HG03442 (cell line): ENCODE results near the gene FNDC3B.

ENCODE experiments used
- ATAC-seq: cut with Tn5 transposase; IDR thresholded peaks from one replicate; pipeline ENCODE4 v1.9.1; 2021; ENCODE audit warnings: mild to moderate bottlenecking, moderate library complexity; ENCODE audit not compliant: unreplicated experiment

The FNDC3B gene

DNA sequence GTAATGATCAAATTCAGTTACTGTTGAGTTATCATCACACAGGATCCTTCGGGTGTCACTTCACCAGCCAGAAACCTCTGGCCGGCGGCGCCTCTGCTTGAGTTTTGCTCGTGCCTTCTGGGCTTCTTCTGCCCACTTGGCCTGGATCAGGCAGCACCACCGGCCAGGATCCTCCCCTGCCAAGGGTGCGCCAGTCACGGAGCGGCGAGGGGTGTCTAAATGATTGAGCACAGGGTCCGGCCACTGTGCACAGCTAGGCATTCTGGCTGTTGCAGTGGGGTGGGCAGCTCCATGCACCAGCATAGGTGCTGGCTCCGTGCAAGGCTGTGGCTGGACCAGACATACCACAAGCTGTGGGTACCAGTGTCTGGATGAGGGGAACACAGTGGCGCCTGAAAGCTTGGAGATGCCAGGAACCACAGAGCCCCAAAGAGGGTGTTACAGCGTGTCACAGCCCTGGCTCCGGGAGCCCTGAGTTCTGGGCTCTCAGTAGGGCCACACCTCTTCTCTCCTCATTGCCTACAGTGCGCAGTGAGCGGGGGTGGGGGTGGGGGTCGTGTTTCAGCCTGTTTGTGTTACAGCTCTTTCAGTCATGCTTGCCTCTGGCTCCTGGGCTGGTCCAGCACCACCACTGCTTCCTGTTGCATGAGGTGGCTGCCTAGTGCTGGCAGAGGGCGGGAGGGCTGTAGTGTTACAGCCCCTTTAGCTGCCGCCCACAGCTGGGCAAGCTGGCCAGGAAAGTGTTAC is 169.4 kb downstream of the FNDC3B start:
- no peak for ATAC-seq

GRCh38 chr3:172209333-172210321 is 170.2 kb downstream of the FNDC3B start:
- no peak for ATAC-seq

DNA sequence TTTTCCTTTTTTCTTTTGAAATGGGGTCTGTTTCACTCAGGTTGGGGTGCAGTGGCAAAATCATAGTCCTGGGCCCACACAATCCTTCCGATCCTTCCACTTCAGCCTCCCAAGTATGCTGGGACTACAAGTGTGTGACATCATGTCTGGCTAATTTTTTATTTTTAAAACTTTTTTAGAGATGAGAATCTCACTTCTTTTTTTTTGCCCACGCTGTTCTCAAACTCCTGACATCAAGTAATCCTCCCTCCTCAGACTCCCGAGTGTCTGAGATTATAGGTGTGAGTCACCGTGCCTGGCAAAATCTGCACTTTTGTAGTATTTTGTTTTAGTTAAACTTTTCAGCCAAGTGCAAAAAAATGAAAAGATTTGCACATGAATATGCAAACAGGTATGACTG is 171.0 kb downstream of the FNDC3B start:
- ATAC-seq: no peak

DNA sequence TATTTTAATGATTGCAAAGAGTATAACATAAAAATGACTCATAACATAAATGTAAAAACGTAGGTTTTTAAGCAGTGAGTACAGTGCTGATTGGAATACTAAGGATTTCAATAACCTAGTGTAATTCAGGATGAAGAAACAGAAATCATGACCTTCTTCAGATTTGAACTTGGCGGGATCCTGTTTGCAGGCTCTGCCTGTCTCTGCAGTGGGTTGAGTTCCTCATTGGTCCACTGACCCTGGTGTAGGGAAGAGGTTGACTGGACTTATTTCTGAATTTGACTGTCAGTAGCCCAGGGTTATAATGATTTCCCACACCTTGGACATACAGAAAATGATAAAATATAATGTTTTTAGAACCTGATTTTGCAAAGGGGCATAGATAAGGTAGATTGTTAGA is 171.7 kb downstream of the FNDC3B start:
- ATAC-seq: no peak

- peak; percentile 63 for ATAC-seq
Measured at GRCh38 chr3:172213200-172213599, 173.8 kb downstream of the FNDC3B start.

DNA sequence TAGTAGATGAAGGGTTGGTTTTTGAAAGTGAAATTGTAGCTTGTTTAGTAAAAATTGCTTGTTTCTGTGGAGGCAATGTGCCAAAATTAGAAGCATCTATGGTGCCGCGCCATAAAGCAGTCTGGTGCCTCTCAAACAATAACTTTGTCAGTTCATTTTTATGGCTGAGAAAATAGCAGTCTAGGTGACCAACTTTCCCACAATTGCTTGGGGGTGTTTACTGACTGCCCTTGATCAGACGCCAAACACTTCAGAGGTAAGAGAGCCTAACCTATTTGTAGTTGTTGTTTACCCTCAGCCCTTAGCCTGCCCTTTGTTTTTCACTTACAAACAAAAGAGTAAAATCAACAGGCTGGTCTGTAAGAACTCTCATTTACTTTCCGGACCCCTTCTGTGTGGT is 174.5 kb downstream of the FNDC3B start:
- no peak for ATAC-seq

DNA sequence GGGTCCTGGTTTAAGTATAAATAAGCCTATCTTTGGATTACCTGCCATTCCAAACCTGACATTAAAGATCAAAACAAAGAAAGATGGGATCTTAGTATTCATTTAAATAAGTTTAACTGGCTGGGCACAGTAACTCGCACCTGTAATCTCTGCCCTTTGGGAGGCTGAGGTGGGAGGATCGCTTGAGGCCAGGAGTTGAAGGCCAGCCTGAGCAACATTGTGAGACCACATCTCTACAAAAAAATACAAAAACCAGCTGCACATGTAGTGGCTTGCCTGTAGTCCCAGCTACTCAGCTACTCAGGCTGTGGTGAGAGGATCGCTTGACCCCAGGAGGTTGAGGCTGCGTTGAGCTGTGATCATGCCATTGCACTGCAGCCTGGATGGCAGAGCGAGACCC is 176.9 kb downstream of the FNDC3B start:
- ATAC-seq: no peak

DNA sequence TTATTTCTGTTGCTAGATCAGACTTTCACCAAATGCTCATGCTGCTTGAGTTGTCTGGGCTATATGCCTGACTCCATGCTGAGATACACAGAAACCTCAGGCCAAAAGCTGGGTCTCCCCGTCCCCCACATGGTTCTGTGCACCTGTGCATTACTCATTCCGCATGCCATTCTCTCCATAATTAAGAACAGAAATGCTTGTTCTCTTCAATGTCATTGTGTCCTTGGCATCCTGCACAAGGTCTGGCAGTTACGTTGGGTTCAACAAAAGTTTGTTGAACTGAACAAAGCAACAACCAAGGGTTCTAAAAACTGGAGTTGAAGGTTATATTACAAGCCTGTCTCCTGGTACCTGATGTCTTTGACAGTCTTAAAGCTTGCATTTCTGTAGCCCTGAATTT is 177.5 kb downstream of the FNDC3B start:
- no peak for ATAC-seq

GRCh38 chr3:172217877-172218276 is 178.5 kb downstream of the FNDC3B start:
- ATAC-seq: no peak

- ATAC-seq: no peak
Measured at GRCh38 chr3:172218350-172219323, 179.3 kb downstream of the FNDC3B start.

- no peak for ATAC-seq
Measured at GRCh38 chr3:172219750-172220149, 180.4 kb downstream of the FNDC3B start.

GRCh38 chr3:172221547-172221946 is 182.2 kb downstream of the FNDC3B start:
- no peak for ATAC-seq

- no peak for ATAC-seq
Measured at GRCh38 chr3:172222478-172223071, 183.2 kb downstream of the FNDC3B start.

GRCh38 chr3:172223870-172224269 is 184.5 kb downstream of the FNDC3B start:
- no peak for ATAC-seq

DNA sequence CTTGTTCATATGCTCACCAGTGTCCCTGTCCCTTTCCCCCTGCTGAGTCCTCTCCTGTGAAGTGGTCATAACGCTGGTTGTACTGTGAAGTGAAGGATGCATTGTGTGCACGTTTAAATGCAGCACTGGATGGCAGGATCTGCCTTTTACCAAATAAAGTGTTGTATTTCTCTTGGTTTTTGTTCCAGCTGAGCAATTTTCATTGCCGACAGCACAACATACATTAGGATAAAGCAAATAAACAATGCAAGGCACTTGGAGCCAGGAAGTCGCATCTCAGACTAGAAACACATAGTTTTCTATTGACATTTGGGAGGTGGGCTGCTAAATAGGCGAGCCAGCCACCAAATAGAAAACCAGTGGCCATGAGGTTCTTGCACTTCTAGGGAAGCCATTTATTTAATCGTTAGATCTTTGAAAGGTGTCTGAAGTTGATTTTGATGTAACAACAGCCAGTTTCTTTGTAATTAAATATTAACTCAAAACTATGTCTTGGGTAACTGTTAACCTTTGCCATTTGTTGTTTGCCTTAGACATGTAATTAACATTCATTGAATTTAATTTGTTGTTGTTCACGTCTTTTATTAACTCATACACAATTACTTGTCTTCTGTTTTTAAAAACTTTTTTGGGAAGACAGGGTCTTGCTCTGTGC is 185.3 kb downstream of the FNDC3B start:
- ATAC-seq: no peak

DNA sequence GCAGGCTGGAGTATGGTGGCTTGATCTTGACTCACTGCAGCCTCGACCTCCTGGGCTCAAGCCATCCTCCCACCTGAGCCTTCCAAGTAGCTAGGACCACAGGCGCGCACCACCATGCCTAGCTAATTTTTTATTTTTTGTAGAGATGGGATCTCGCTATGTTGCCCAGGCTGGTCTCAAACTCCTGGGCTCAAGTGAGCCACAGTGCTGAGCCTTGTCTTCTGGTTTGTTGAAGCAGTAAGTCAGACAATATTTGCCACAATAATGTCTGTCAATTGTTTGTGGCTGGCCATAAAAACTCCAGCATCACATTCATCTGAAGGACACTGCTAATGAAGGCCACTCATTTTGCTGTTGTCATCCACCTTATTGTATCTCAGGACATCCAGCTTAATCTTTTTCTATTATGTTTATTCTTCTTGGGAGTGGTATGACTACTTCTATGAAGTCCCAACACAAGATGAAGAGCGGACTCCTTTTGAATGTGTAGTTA is 185.9 kb downstream of the FNDC3B start:
- no peak for ATAC-seq

DNA sequence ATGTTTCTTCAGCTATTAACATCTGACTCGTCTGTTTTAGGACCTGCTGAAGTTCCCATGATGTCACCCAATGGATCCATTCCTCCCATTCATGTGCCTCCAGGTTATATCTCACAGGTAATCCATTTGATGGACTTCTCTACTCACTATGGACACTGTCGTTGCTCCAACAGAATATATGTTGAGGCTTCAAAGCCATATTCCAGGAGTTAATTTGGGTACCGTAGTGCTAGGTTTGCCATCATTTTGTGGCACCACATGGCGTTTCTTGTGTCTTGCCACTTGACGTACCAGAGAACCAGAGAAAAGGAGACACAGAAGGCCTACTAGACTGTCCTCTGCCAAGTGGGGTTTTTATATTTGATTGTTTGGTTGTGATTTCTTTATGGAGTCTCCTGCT is 187.5 kb downstream of the FNDC3B start:
- no peak for ATAC-seq

DNA sequence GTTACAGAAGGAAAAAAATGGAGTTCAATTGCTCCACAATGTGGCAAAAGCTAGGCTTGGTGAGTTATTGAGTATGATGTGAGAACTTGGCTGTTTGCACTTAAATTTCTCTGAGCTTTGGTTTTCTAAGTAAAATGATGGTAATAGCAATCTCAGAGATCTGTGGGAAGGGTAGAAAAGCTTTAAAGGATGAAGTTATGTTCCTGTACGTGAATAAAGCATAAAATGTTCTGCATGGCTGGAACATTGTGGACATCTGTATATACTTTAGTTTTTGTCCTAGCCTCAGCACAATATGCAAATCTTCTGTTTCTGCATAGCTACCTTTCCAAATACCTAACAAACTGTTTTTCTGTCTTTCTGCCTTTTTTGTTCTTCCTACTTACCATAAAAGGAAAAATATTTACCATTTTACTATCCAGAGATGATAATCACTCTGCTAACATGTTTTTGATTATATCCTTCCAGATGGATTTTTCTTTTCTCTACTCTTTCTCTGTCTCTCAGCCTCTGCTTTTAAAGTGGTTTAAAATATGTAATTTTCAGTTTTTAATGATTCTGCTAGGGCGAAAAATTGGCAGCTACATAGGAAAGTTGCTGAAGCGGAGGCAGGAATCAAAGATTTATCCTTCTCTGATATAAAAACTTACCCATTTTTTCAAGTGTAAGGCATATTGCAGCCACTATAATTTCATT is 188.1 kb downstream of the FNDC3B start:
- no peak for ATAC-seq

GRCh38 chr3:172228036-172228415 is 188.6 kb downstream of the FNDC3B start:
- no peak for ATAC-seq
